ENCODE data around the gene SNAP91.
"Not testable (repeated sequence)": the region's sequence is repeated elsewhere in the genome, so short reads cannot be mapped to it uniquely, and the experiment has no call there.

Gene SNAP91

GRCh38 chr6:83615025-83615999 is 93.6 kb downstream of the SNAP91 start:
- peak; percentile 32 for DNase-seq

DNA sequence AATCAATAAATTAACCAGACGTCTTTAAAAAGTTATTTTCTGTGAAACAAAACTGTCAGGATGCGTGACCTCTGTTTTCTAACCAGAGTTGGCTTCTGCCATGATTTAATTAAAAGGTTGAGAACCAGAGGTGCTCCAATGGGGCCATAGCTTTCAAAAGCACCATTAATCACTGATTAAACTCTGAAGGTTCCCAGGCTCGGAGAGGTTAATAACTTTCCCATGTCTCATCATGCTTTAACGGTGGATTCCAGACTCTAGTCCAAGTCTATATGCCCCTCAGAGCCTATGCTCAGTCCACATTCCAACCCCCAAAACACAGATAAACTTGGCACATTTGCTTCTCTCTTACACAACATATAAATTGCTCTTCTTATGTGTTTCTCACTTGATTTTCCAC is 95.5 kb downstream of the SNAP91 start:
- DNase-seq = no peak

DNA sequence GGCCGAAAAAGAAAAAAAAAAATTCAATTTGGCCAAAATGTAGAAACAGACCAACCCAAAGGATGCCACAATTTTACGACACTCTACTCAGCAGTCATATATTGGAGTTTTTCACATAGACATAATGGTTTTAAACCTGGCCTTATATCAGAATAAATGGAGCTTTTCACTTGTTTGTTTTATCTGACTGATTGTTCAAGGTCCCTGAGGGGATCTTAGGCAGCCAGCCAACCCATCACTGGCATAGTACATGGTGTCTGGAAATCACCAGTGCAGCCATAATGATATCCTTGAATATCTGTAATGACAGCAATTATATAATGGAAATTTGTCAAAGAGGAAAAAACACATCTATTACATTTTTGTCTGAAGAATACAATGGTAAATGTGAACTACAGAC is 99.7 kb downstream of the SNAP91 start:
- no peak for DNase-seq

DNA sequence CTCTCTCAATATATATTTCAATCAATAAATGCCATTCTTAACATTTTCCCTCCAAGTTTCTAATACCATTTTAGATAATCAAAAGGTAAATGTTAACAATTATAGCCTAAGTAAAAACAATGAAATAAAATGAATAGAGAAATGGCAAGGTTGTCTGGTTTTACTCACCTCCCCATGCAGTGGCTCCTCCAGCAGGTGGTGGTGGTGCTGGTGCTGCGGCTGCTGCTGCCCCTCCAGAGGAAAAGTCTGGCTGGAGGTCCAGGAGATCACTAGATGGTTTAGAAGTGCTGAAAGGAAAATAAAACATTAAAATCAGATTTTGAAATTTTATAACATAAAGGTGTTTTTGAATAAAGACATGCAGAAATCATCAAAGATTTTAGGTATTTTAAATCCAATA is 103.4 kb downstream of the SNAP91 start:
- no peak for DNase-seq

GRCh38 chr6:83603551-83603950 is 105.3 kb downstream of the SNAP91 start:
- no peak for DNase-seq

- DNase-seq = no peak
Observed at GRCh38 chr6:83601119-83601518, 107.8 kb downstream of the SNAP91 start.

DNA sequence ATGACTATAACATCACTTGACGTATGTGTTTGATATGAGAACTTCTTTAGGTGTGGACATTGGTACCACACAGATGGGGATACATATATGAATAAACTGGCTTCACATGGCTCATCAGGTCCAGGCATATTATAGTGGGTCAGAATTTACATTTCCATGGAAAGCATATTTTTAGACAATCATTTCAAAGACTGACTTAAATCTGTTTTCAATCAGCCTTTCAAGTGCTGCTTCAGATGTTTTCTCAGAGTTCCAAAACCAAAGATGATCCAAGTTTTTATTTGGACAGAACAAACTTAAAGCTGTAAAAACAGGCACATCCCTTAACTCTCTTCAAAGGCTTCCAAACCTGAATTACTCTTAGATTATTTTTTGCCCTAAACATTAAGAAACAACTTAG is 108.4 kb downstream of the SNAP91 start:
- DNase-seq = no peak

DNA sequence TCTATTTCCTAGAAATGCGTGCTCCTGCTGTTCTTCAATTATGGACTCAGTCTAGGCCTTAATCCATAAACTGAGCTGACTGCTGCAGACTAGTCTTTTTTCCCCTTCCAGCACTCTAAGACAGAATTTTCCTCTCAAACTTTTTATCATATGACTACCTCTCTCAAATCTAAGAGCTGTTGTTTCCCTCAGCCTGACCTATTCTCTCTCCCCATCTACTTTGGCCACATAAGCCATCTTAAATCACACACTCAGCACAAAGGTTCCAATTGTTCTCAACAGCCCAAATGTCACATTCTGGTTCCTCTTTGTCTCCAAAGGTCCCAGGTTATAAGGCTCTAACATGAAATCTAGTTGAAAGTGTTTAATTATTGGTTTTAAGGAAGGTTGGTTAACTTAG is 111.4 kb downstream of the SNAP91 start:
- DNase-seq = no peak

DNA sequence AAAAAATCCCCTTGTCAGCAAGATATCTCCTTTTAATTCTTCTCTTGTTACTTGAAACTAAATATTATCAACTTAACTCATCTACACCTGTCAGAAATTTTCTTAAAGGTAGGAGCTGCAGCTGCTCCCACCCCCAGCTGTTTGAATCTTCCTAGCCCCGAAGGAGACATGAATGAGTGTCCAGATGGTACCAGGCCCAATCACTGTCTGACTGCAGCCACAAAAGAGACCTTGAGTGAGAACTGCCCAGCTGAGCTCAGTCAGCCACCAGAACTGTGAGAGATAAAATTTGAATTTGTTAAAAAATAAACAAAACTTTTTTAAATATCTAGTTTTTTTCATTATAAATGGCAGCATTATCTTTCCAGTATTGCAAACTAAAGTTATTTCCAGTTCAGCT is 111.8 kb downstream of the SNAP91 start:
- DNase-seq = no peak

DNA sequence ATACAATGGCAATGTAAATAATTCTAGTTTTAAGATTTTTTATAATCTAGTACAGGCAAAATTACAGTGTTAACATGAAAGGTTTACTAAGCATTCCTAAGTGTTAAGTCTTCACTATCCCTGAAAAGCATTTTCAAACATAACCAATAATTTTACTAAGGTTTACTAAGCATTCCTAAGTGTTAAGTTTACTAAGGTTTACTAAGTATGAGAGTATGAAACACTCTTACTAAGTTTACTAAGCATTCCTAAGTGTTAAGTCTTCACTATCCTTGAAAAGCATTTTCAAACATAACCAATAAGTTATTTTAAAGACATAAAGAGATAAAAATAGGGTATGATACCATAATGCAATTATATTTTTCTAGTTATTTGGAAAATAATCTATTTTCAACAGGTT is 114.0 kb downstream of the SNAP91 start:
- DNase-seq = no peak

- no peak for DNase-seq
Observed at GRCh38 chr6:83593395-83593785, 115.5 kb downstream of the SNAP91 start.

DNA sequence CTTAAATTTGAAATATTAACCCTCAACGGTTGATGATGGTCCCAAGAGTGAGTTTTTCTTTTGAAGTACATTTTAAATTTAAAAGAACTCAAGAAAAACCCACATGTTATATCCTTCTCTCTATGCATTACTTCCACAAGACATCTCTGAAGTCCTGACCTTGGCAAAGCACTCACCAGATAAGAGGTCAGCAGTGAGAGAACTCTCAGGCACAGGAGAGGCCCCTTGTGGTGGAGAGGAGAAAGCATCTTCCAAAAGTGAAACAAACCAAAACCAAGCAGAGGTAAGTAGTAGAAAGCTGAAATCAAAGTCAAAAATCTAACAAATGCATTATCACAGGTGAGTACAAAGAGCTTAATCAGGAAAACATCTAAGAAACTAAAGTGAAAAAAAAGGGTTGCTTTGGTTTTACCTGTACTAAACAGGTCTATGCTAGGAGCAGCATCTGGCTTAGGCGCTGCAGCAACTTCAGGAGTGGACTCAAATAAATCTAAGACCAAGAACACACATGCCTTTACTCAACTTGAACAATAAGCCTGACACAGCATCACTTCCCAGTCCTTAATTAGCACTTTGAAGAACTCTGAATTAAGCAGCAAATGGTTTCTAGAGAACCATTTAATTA is 116.0 kb downstream of the SNAP91 start:
- DNase-seq = no peak

DNA sequence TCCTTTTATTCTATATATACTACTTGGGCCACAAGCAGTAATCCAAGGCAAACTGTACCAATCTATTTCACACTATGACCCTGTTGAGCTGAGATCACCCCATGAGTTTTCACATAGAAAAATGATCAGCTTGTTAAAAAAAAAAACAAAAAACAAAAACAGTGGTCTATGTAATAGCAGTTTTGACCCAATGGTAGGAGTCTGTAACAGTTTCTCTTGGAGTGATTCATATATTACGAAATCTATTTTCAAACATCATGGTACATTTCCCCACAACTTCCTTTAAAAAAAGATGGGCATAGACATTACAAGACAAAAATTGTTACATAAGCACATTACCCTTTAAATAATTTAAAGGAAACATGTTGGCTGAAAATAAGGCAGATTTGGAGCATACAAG is 118.5 kb downstream of the SNAP91 start:
- DNase-seq = no peak

DNA sequence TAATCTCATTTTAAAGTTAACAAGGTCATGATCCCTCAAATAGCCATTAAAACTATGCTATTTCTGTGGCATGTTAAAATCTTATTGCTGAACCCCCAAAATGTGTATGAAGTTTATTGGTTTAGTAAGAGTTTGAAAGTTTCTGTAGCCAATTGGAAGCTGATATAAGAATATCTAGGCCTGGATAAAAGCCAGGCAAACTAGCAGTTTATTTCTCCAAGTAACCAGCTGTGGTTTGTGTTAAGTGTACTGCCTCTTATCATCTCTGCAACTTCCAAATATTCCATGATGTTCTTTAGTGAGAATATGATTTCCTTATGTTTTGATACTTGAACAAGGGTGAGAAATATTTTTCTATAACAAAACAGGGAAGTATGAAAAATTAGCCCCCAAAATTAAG is 119.8 kb downstream of the SNAP91 start:
- no peak for DNase-seq

GRCh38 chr6:83578057-83578456 is 130.8 kb downstream of the SNAP91 start:
- no peak for DNase-seq

DNA sequence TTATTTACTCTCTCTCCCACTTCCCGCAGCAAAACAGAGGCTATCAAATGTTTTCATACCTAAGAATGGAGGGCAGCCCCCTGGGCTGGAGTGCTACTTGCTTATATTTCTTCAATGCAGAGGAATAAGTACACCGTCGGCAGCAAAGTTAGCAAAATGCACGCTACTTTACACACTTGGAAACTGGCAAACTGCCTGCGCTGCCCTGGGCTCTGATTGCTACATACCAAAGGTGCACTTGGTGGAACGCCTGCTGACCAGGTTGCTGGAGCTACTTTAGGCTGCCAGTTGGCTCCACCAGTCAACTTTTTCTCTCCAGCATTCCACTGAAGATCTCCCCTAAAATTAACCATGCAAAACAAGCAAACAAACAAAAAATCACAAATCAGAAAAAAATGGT is 134.1 kb downstream of the SNAP91 start:
- DNase-seq = no peak

DNA sequence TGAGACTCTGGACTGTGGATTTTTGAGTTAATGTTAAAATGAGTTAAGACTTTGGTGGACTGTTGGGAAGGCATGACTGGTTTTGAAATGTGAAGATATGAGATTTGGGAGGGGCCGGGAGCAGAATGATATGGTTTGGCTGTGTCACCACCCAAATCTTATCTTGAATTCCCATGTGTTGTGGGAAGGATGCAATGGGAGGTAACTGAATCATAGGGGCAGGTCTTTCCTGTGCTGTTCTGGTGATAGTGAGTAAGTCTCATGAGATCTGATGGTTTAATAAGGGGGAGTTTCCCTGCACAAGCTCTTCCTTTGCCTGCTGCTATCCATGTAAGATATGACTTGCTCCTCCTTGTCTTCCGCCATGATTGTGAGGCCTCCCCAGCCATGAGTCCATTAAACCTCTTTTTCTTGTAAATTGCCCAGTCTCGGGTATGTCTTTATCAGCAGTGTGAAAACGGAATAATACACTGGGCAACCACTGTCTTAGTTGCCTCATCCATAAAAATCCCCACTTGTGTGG is 137.2 kb downstream of the SNAP91 start:
- DNase-seq = not testable (repeated sequence)

DNA sequence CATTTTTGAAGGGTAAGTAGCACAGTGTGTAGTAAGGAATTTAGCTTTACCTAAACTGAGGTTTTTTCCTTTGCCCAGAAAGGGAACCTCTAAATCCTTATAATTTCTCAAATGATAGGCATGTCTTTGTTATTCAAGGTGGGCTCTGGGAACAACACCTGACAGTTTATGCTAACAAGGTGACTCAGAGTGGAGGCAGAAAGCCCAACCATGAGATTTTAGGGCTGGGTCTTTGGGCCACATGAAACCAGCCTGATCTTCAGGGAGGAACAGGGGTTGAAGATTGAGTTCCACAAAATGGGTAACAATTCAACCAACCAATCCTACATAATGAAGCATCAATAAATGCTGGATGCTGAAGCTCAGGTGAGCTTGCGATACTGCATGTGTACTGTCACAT is 149.9 kb downstream of the SNAP91 start:
- DNase-seq = no peak

DNA sequence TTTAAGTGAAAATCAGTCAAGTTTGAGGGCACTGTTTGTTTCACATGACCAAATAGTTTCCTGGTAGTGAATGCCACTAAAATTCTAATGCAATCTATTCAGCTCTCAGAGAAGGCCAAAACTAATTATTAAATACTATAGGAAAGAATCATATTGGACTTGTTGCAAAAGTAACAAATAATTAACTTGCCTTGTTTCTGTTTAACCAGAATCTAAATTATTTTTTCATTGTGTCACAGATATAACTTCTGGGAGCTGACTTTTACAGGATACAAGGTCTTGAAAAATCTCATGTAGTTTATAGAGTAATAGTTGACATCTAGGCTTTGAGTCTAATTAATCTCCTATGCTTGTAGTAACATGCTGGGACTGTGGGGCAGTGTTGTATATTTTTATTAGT is 152.0 kb downstream of the SNAP91 start:
- DNase-seq = no peak

GRCh38 chr6:83551748-83552147 is 157.2 kb downstream of the SNAP91 start:
- not testable (repeated sequence) for DNase-seq

DNA sequence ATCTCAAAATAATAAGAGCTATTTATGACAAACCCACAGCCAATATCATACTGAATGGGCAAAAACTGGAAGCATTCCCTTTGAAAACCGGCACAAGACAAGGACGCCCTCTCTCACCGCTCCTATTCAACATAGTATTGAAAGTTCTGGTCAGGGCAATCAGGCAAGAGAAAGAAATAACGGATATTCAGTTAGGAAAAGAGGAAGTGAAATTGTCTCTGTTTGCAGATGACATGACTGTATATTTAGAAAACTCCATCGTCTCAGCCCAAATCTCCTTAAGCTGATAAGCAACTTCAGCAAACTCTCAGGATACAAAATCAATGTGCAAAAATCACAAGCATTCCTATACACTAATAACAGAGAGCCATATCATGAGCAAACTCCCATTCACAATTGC is 158.4 kb downstream of the SNAP91 start:
- DNase-seq = not testable (repeated sequence)

DNA sequence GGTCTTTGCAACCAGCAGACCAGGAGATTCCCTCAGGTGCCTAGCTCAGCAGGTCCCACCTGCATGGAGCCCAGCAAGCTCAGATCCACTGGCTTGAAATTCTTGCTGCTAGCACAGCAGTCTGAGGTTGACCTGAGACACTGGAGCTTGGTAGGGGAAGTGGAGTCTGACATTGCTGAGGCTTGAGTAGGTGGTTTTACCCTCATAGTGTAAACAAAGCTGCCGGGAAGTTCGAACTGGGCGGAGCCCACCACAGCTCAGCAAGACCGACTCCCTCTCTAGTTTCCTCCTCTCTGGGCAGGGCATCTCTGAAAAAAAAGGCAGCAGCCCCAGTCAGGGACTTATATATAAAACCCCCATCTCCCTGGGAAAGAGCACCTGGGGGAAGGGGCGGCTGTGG is 162.3 kb downstream of the SNAP91 start:
- DNase-seq = no peak

- no peak for DNase-seq
Observed at GRCh38 chr6:83539678-83540077, 169.2 kb downstream of the SNAP91 start.
